ENCODE measurements around the gene CHIA.

GRCh38 chr1:111323231-111323630 lies 32.6 kb downstream of the CHIA start:
- TF ChIP-seq CTCF (IDR thresholded peaks at IDR 0.05) (no peak), POLR2A (IDR thresholded peaks at IDR 0.05) (no peak)
